ENCODE results near the gene MAD1L1. TPM values are rescaled to one million over a fixed set of nuclear protein-coding genes. Genes with fewer than 3 reads are reported as not detected.

The MAD1L1 gene
- total and polyA plus RNA-seq, 2 of the 8 experiments (the other 6 are each of a cell fraction or from before 2014, with no cell fraction given), result 40.4 to 44.6 TPM

GRCh38 chr7:1985042-1985441 lies 247.7 kb downstream of the MAD1L1 start:
- FAIRE-seq, result no peak
- no peaks in the 10 kb centered on the region; the same call in 1 of the 2 replicates for H3K79me1 ChIP-seq (ENCODE audit: low read depth, low read length)
- no peaks in the 10 kb centered on the region for H3K36me3 ChIP-seq (ENCODE audit: control insufficient read depth in 2 of 4, insufficient read depth in 4 of 4, low read length in 3 of 4)
- H2BK120ac ChIP-seq (replicated peaks; ENCODE audit: low read depth, low read length), result no peak overlapping the region
- 85% methylated on average over 11 of the region's 13 CpGs; no CpG with 5 or more reads in 1 of the 2 experiments for WGBS, 2 experiments (ENCODE audit: extremely low coverage in 1 of 2, insufficient coverage in 1 of 2, insufficient read length in 1 of 2, insufficient replicate concordance in 2 of 2, low coverage in 1 of 2, low lambda C conversion rate in 2 of 2, missing lambda C conversion rate in 1 of 2)
- CTCF ChIA-PET (ENCODE audit: partially characterized antibody), result interaction anchor here (0.8 kb wide), 1 partner anchor 154 kb away, joined by 4 read pairs; no protein-coding TSS in a partner anchor
- H3K9ac ChIP-seq (replicated peaks in 1 of 4; ENCODE audit: extremely low read depth in 1 of 4, low read depth in 3 of 4, low read length in 3 of 4), result no peak overlapping the region
- H4K91ac ChIP-seq (replicated peaks; ENCODE audit: insufficient read length, low read length), result no peak overlapping the region
- no peaks in the 10 kb centered on the region for H3K27me3 ChIP-seq (replicated peaks in 1 of 4; ENCODE audit: control insufficient read depth in 3 of 4, extremely low read depth in 1 of 4, insufficient read depth in 3 of 4, low read length in 3 of 4)
- no peak overlapping the region for H4K8ac ChIP-seq (ENCODE audit: extremely low read depth, insufficient read depth, low read length)
- H3K18ac ChIP-seq (ENCODE audit: extremely low read depth, low read length), result no peak overlapping the region
- H4K5ac ChIP-seq (ENCODE audit: insufficient read length, low read depth, low read length), result no peak overlapping the region
- no peak overlapping the region for H3K4me2 ChIP-seq (ENCODE audit: insufficient read depth in 1 of 2, low read depth in 2 of 2, low read length in 2 of 2)
- no peaks in the 10 kb centered on the region; the same call in 1 of the 2 replicates for H3K23me2 ChIP-seq (ENCODE audit: low read depth, low read length)
- H3K14ac ChIP-seq (ENCODE audit: insufficient read length), result no peak overlapping the region
- TF ChIP-seq BACH1 (IDR thresholded peaks at IDR 0.05; ENCODE audit: low read length), result no peak
- no peak for TF ChIP-seq EP300 (IDR thresholded peaks at IDR 0.05; ENCODE audit: borderline replicate concordance in 1 of 2, low read depth in 2 of 2, low read length in 2 of 2)
- TF ChIP-seq JUND (IDR thresholded peaks at IDR 0.05; ENCODE audit: low read length), result no peak
- TF ChIP-seq NRF1 (IDR thresholded peaks at IDR 0.05; ENCODE audit: low read depth, low read length), result no peak
- no peak for TF ChIP-seq SP4 (IDR thresholded peaks at IDR 0.05; ENCODE audit: low read length)
- TF ChIP-seq SUZ12 (IDR thresholded peaks at IDR 0.05; ENCODE audit: low read length), result no peak
- no peak for TF ChIP-seq SIRT6 (IDR thresholded peaks at IDR 0.05; ENCODE audit: low read length)
- no peak for TF ChIP-seq JUN (IDR thresholded peaks at IDR 0.05; ENCODE audit: low read depth, low read length)
- no peak for TF ChIP-seq EGR1 (IDR thresholded peaks at IDR 0.05; ENCODE audit: borderline replicate concordance, low read depth, low read length)
- no peak for TF ChIP-seq CTCF (IDR thresholded peaks at IDR 0.05; ENCODE audit: control extremely low read depth in 1 of 3, insufficient read depth in 1 of 3, low read depth in 1 of 3, low read length in 3 of 3)
- no peak for TF ChIP-seq RFX5 (IDR thresholded peaks at IDR 0.05; ENCODE audit: borderline replicate concordance, low read depth, low read length)
- H3K79me2 ChIP-seq (ENCODE audit: control insufficient read depth in 1 of 2, insufficient read depth in 2 of 2, low read length in 2 of 2), result no peaks in the 10 kb centered on the region
- H3K4me3 ChIP-seq (ENCODE audit: extremely low read depth in 1 of 4, insufficient read depth in 2 of 4, low read depth in 3 of 4, low read length in 4 of 4), result no peak overlapping the region
- H2BK20ac ChIP-seq (ENCODE audit: low read length), result no peak overlapping the region
- H4K20me1 ChIP-seq (replicated peaks in 1 of 2; ENCODE audit: control insufficient read depth in 1 of 2, insufficient read depth in 2 of 2, low read length in 2 of 2), result no peaks in the 10 kb centered on the region
- no peak overlapping the region for H3K56ac ChIP-seq (replicated peaks; ENCODE audit: insufficient read length, low read depth, low read length)
- H3K27ac ChIP-seq (ENCODE audit: low read depth, low read length), result no peak overlapping the region; the same call in 1 of the 2 replicates
- POLR2A ChIA-PET (ENCODE audit: partially characterized antibody), result interaction anchor here (1.0 kb wide), 1 partner anchor 8 kb away, joined by 3 read pairs; no protein-coding TSS in a partner anchor
- no peaks in the 10 kb centered on the region; a peak in 1 of 7 replicates for H3K4me1 ChIP-seq (replicated peaks in 1 of 4; ENCODE audit: control insufficient read depth in 3 of 4, insufficient read depth in 4 of 4, low read length in 3 of 4)
- no peak overlapping the region for H2BK12ac ChIP-seq (ENCODE audit: low read depth, low read length)
- DNase-seq (ENCODE audit: low read depth in 1 of 2, low spot score in 2 of 2), result no peak
- H2BK15ac ChIP-seq (ENCODE audit: low read length), result no peak overlapping the region
- H2AK5ac ChIP-seq (ENCODE audit: low read depth, low read length), result no peak overlapping the region
- no peaks in the 10 kb centered on the region for H3K9me3 ChIP-seq (ENCODE audit: insufficient read depth in 2 of 2, low read depth in 1 of 2, low read length in 1 of 2)
- H2BK5ac ChIP-seq (ENCODE audit: low read depth, low read length), result no peak overlapping the region
- no peak overlapping the region for H3K4ac ChIP-seq (replicated peaks; ENCODE audit: insufficient read length, low read depth, low read length)
- H2AFZ ChIP-seq (ENCODE audit: low read length), result no peak overlapping the region
- no peak overlapping the region for H3K23ac ChIP-seq (ENCODE audit: insufficient read length)
